Upper lobe of left lung (tissue), 6 donors: ENCODE measurements around the gene EIF5A. TPM values are rescaled to one million over a fixed set of nuclear protein-coding genes. Genes with fewer than 3 reads are reported as not detected.

Experiments
- ATAC-seq, 2 donors: fragments of 200-7000 bp; cut with Tn5 transposase; one replicate each; pipeline ENCODE4 v1.9.1; 2022; ENCODE audit warnings: mild to moderate bottlenecking in 2 of 2, moderate library complexity in 2 of 2; ENCODE audit not compliant: low FRiP score in 2 of 2
- DNase-seq, 2 donors: peaks; one replicate each; pipeline ENCODE4 v3.0.0-alpha.2; 2019 to 2020
- H3K27ac ChIP-seq, 4 donors: fragments of 200-600 bp; sonication (generic); one replicate each; pipeline ENCODE4 v1.5.1; 2016 to 2019
- H3K27me3 ChIP-seq, 4 donors: fragments of 200-600 bp; sonication (generic); one replicate each; pipeline ENCODE4 v1.5.1; 2017 to 2019
- H3K36me3 ChIP-seq, 4 donors: fragments of 200-600 bp; sonication (generic); one replicate each; pipeline ENCODE4 v1.5.1; 2016 to 2019
- H3K4me1 ChIP-seq, 4 donors: fragments of 200-600 bp; sonication (generic); one replicate each; pipeline ENCODE4 v1.5.1; 2018 to 2019
- H3K4me3 ChIP-seq, 4 donors: fragments of 200-600 bp; sonication (generic); one replicate each; pipeline ENCODE4 v1.5.1; 2017 to 2019; ENCODE audit warnings: mild to moderate bottlenecking in 2 of 4, moderate library complexity in 1 of 4
- H3K9me3 ChIP-seq, 4 donors: fragments of 200-600 bp; sonication (generic); one replicate each; pipeline ENCODE4 v1.5.1; 2018 to 2019
- EP300 ChIP-seq, 4 donors: sonication (generic); formaldehyde crosslinking; IDR thresholded peaks; one replicate each; pipeline ENCODE4 v1.5.1; 2017; ENCODE audit warnings: antibody characterized with exemption in 4 of 4, control low read depth in 2 of 4
- POLR2A ChIP-seq, 4 donors: fragments of 450-650 bp; IDR thresholded peaks; one replicate each; pipeline ENCODE4 v1.5.1; 2016 to 2017; ENCODE audit warnings: antibody characterized with exemption in 4 of 4, mild to moderate bottlenecking in 2 of 4
- POLR2AphosphoS5 ChIP-seq, 2 donors: sonication (generic); formaldehyde crosslinking; IDR thresholded peaks; one replicate each; pipeline ENCODE4 v1.5.1; 2017; ENCODE audit warnings: antibody characterized with exemption in 2 of 2
- WGBS, 2 donors: methylation state at CpG; one replicate each; pipeline ENCODE4 v1.1.5; 2017 to 2018; 5-methylcytosine and 5-hydroxymethylcytosine counted together
- total RNA-seq, 6 donors: library from RNA; depleted of rRNA in 4 of 6; stranded (reverse); fragments of >200 nt in 4 of 6; gene quantifications; one replicate each; pipeline versions ENCODE4 v1.1.0 to v1.2.1, GENCODE V29; 2016 to 2021
- TF ChIP-seq, protein P1 (sequence below), 6 experiments: fragments of 450-650 bp in 4 of 6; fragments of 200-600 bp in 2 of 6; sonication (generic) in 2 of 6; IDR thresholded peaks; one replicate each; pipeline ENCODE4 v1.5.1; 2016 to 2019; ENCODE audit warnings: antibody characterized with exemption in 6 of 6
- donor health status: DM: no; HTN: no; CAD: no; lungs with moderate emphysema.
- donor health status: DM: no; HTN: yes; CAD: no; lungs with severe emphysema.

EIF5A gene
- total RNA-seq, 6 donors from 2014 or later: 84.9 to 303 (median 207) TPM

DNA sequence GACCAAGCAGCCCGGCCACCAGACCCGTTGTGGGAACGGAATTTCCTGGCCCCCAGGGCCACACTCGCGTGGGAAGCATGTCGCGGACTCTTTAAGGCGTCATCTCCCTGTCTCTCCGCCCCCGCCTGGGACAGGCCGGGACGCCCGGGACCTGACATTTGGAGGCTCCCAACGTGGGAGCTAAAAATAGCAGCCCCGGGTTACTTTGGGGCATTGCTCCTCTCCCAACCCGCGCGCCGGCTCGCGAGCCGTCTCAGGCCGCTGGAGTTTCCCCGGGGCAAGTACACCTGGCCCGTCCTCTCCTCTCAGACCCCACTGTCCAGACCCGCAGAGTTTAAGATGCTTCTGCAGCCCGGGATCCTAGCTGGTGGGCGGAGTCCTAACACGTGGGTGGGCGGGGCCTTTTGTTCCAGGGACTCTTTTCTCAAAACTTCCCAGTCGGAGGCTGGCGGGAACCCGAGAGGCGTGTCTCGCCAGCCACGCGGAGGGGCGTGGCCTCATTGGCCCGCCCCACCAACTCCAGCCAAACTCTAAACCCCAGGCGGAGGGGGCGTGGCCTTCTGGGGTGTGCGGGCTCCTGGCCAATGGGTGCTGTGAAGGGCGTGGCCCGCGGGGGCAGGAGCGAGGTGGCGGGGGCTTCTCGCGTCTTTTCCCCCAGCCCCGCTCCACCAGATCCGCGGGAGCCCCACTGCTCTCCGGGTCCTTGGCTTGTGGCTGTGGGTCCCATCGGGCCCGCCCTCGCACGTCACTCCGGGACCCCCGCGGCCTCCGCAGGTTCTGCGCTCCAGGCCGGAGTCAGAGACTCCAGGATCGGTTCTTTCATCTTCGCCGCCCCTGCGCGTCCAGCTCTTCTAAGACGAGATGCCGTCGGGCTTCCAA lies 26.1 kb upstream of the EIF5A start, which contains the start of gene SLC2A4:
TSS of gene SLC2A4 (plus strand) at position 645 of the 879 bp plus-strand sequence. CDS start at position 862, 217 bp downstream.
- DNase-seq (peak; percentile 96), ATAC-seq (peak; percentile 94 to 95)
- H3K9me3 ChIP-seq: no peaks in the 10 kb centered on the region
- peak within 1 kb of the TSS; percentile 53 to 78 (median 62) for H3K27ac ChIP-seq
- peaks cover 0 to 12% (median 4%) of the 10 kb centered on the region in 4 donors for H3K27me3 ChIP-seq
- peaks cover 23 to 29% (median 24%) of the 10 kb centered on the region in 4 donors for H3K4me1 ChIP-seq
- TF ChIP-seq, protein P1, sequence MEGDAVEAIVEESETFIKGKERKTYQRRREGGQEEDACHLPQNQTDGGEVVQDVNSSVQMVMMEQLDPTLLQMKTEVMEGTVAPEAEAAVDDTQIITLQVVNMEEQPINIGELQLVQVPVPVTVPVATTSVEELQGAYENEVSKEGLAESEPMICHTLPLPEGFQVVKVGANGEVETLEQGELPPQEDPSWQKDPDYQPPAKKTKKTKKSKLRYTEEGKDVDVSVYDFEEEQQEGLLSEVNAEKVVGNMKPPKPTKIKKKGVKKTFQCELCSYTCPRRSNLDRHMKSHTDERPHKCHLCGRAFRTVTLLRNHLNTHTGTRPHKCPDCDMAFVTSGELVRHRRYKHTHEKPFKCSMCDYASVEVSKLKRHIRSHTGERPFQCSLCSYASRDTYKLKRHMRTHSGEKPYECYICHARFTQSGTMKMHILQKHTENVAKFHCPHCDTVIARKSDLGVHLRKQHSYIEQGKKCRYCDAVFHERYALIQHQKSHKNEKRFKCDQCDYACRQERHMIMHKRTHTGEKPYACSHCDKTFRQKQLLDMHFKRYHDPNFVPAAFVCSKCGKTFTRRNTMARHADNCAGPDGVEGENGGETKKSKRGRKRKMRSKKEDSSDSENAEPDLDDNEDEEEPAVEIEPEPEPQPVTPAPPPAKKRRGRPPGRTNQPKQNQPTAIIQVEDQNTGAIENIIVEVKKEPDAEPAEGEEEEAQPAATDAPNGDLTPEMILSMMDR (IDR thresholded peaks at IDR 0.05): peak in 2 of 6 experiments; percentile 7 to 9
- peak in 1 of 4 donors; percentile 40 for TF ChIP-seq EP300 (IDR thresholded peaks at IDR 0.05)
- peak in 1 of 2 donors; percentile 21 for TF ChIP-seq POLR2AphosphoS5 (IDR thresholded peaks at IDR 0.05)
- no peak for TF ChIP-seq POLR2A (IDR thresholded peaks at IDR 0.05)
- H3K36me3 ChIP-seq: no peaks in the 10 kb centered on the region
- 0% methylated on average over 6 to 45 of the region's 71 CpGs for WGBS, 2 donors
- peak within 1 kb of the TSS; percentile 33 to 56 (median 44) for H3K4me3 ChIP-seq

DNA sequence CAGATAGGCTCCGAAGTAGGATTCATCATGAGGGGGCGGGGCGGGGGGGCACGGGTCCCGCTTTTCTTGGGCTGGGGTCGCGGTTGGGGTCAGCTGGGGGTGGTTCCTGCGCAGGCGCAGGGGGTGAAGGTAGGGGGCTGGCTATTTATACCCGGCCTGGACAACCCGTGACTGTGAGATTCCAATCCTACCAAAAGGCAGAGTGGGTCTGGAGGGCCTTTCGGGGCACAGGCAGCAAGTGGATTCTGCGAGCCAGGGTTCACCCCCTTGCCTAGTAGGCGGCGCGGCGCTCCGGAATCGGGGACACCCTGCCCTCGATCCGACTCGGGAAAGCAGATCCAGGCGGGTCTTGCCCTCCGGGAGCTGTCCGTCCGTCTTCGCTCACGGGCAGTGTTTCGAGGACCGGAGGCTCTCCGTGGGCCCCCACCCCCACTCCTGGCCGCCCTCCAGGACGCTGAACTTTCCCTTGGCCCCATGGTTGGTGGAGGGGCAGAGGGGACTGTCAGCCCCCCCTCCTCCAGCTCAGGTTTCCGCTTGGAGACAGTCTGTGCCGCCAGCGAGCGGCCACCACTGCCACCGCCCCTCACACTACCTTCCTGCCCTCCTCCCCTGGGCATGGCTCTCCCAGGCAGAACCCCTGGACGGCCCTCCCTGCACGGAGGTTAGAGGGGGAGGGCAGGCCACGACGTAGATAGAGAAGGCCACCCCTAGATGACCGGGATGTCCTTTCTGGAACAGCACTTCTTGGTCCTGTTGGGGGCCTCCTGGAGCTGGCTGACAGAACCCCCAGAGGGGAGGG lies 25.3 kb upstream of the EIF5A start:
- Histone ChIP-seq H3K27ac (peak overlapping the region in 2 of 4 donors; percentile 52 to 69), H3K36me3 (no peaks in the 10 kb centered on the region), H3K27me3 (peaks cover 0 to 12% (median 4%) of the 10 kb centered on the region in 4 donors), H3K4me3 (peak overlapping the region in 3 of 4 donors; percentile 43 to 56 (median 45)), H3K4me1 (peaks cover 23 to 29% (median 24%) of the 10 kb centered on the region in 4 donors), H3K9me3 (no peaks in the 10 kb centered on the region)
- DNase-seq (peak in 1 of 2 donors; percentile 82), ATAC-seq (no peak)
- TF ChIP-seq POLR2AphosphoS5 (IDR thresholded peaks at IDR 0.05) (no peak), POLR2A (IDR thresholded peaks at IDR 0.05) (no peak), EP300 (IDR thresholded peaks at IDR 0.05) (no peak)
- TF ChIP-seq, protein P1 (IDR thresholded peaks at IDR 0.05): no peak
- 0 to 9% methylated on average over 3 to 23 of the region's 43 CpGs for WGBS, 2 donors

DNA sequence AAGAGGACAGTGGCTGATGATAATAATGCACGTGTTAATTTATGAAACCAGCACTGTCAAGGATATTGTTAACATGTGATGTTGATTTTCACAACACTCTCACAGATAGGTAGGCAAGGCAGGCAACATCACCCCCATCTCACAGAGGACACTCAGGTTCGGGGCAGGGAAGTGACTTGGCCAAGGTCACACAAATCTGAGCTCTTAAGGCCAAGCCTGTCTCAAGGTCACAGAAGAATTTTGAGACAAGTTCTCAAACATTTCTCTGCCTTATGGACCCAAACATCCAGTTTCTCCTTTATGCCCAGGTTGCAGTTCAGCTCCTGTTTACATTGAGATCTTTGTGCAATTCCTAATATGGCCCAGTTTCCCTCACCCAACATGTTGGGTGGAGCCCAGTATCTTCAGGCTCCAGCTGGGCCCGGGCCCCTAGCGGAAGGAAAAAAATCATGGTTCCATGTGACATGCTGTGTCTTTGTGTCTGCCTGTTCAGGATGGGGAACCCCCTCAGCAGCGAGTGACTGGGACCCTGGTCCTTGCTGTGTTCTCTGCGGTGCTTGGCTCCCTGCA lies 24.6 kb upstream of the EIF5A start:
- no peaks in the 10 kb centered on the region for H3K9me3 ChIP-seq
- peaks cover 23 to 29% (median 24%) of the 10 kb centered on the region in 4 donors for H3K4me1 ChIP-seq
- no peaks in the 10 kb centered on the region for H3K36me3 ChIP-seq
- no peak for ATAC-seq
- H3K27ac ChIP-seq: peak overlapping the region in 1 of 4 donors; percentile 69
- TF ChIP-seq POLR2AphosphoS5 (IDR thresholded peaks at IDR 0.05) (no peak), POLR2A (IDR thresholded peaks at IDR 0.05) (no peak), EP300 (IDR thresholded peaks at IDR 0.05) (no peak)
- TF ChIP-seq, protein P1 (IDR thresholded peaks at IDR 0.05): no peak
- 51 to 52% methylated on average over 4 to 6 of the region's 6 CpGs for WGBS, 2 donors
- peak overlapping the region in 3 of 4 donors; percentile 43 to 56 (median 45) for H3K4me3 ChIP-seq
- DNase-seq: no peak
- peaks cover 0 to 12% (median 4%) of the 10 kb centered on the region in 4 donors for H3K27me3 ChIP-seq

DNA sequence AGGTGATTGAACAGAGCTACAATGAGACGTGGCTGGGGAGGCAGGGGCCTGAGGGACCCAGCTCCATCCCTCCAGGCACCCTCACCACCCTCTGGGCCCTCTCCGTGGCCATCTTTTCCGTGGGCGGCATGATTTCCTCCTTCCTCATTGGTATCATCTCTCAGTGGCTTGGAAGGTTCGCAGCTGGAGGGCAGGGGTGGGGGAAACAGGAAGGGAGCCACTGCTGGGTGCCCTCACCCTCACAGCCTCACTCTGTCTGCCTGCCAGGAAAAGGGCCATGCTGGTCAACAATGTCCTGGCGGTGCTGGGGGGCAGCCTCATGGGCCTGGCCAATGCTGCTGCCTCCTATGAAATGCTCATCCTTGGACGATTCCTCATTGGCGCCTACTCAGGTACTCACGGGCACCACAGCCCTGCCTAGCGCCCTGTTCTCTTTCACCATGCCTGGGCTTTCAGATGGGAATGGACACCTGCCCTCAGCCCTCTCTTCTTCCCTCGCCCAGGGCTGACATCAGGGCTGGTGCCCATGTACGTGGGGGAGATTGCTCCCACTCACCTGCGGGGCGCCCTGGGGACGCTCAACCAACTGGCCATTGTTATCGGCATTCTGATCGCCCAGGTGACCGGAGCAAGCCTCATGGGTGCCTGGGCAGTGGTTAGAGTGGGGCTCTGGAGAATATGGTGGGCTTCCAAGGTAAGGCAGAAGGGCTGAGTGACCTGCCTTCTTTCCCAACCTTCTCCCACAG lies 23.8 kb upstream of the EIF5A start:
- H3K27ac ChIP-seq: no peak overlapping the region

More for the DNA sequence above, 23.8 kb upstream of the EIF5A start:
- Histone ChIP-seq H3K36me3 (no peaks in the 10 kb centered on the region), H3K27me3 (peaks cover 0 to 12% (median 4%) of the 10 kb centered on the region in 4 donors), H3K9me3 (no peaks in the 10 kb centered on the region), H3K4me3 (no peak overlapping the region), H3K4me1 (peaks cover 23 to 29% (median 24%) of the 10 kb centered on the region in 4 donors)
- ATAC-seq (no peak), DNase-seq (no peak)
- WGBS, 2 donors: 84 to 90% methylated on average over 14 to 18 of the region's 18 CpGs
- TF ChIP-seq, protein P1 (IDR thresholded peaks at IDR 0.05): no peak
- TF ChIP-seq POLR2A (IDR thresholded peaks at IDR 0.05): no peak
- TF ChIP-seq POLR2AphosphoS5 (IDR thresholded peaks at IDR 0.05): no peak
- TF ChIP-seq EP300 (IDR thresholded peaks at IDR 0.05): no peak
